ENCODE data around the gene CWF19L2. TPM values are rescaled to one million over a fixed set of nuclear protein-coding genes. Genes with fewer than 3 reads are reported as not detected.

Gene CWF19L2
- total RNA-seq, 4 donors from 2014 or later, result 6.9 to 36.4 (median 13.0) TPM

DNA sequence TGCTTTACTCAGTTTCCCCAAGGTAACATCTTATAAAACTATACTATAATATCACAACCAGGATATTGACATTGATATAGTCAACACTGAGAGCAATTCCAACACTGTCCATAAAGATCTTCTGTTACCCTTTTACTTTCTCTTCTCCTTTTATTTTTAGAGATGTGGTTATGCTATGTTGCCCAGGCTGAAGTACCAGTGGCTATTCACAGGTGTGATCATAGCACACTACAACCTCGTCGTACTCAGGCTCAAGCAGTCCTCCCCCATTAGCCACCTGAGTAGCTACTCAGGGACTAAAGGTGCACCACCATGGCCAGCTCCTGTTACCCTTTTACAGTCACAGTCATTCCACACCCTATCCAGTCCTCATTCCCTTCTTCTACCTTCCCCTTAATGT lies 119.7 kb downstream of the CWF19L2 start:
- Histone ChIP-seq H3K27ac (no peak overlapping the region), H3K4me3 (no peak overlapping the region), H3K4me1 (no peaks in the 10 kb centered on the region), H3K9me3 (no peaks in the 10 kb centered on the region), H3K27me3 (no peaks in the 10 kb centered on the region), H3K36me3 (peaks cover 9% of the 10 kb centered on the region)
- TF ChIP-seq POLR2AphosphoS5 (IDR thresholded peaks at IDR 0.05) (no peak), EP300 (IDR thresholded peaks at IDR 0.05) (no peak), POLR2A (IDR thresholded peaks at IDR 0.05) (no peak)
- TF ChIP-seq, protein P1, sequence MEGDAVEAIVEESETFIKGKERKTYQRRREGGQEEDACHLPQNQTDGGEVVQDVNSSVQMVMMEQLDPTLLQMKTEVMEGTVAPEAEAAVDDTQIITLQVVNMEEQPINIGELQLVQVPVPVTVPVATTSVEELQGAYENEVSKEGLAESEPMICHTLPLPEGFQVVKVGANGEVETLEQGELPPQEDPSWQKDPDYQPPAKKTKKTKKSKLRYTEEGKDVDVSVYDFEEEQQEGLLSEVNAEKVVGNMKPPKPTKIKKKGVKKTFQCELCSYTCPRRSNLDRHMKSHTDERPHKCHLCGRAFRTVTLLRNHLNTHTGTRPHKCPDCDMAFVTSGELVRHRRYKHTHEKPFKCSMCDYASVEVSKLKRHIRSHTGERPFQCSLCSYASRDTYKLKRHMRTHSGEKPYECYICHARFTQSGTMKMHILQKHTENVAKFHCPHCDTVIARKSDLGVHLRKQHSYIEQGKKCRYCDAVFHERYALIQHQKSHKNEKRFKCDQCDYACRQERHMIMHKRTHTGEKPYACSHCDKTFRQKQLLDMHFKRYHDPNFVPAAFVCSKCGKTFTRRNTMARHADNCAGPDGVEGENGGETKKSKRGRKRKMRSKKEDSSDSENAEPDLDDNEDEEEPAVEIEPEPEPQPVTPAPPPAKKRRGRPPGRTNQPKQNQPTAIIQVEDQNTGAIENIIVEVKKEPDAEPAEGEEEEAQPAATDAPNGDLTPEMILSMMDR (IDR thresholded peaks at IDR 0.05), result no peak
- no peak for DNase-seq (ENCODE audit: low spot score in 2 of 2)
- WGBS, result 96% methylated on average over 2 of the region's 2 CpGs

DNA sequence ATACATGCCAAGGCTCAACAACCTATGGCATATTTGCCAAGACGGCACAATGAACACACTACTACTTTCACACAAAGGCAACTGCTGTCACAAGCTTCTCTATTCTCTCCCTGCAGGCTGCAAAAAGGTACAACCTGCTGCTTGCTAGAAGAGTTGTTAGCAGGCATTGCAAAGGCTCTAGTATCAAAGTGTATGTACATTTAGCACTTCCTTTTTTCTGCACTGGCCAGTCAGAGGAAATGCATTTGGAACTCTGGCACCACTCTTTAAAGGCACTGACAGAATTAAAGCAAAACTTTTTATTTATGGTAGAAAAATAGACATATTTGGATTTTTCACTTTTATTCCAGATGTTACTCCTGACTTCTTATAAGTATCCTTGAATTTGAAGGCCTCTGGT lies 125.9 kb downstream of the CWF19L2 start:
- Histone ChIP-seq H3K27ac (no peak overlapping the region), H3K4me3 (no peak overlapping the region), H3K36me3 (peaks cover 36% of the 10 kb centered on the region), H3K4me1 (no peaks in the 10 kb centered on the region), H3K27me3 (no peaks in the 10 kb centered on the region), H3K9me3 (no peaks in the 10 kb centered on the region)
- 85% methylated on average over 1 of the region's 1 CpG for WGBS
- TF ChIP-seq POLR2AphosphoS5 (IDR thresholded peaks at IDR 0.05) (no peak), POLR2A (IDR thresholded peaks at IDR 0.05) (no peak), EP300 (IDR thresholded peaks at IDR 0.05) (no peak)
- TF ChIP-seq, protein P1 (IDR thresholded peaks at IDR 0.05), result no peak
- DNase-seq (ENCODE audit: low spot score in 2 of 2), result no peak

DNA sequence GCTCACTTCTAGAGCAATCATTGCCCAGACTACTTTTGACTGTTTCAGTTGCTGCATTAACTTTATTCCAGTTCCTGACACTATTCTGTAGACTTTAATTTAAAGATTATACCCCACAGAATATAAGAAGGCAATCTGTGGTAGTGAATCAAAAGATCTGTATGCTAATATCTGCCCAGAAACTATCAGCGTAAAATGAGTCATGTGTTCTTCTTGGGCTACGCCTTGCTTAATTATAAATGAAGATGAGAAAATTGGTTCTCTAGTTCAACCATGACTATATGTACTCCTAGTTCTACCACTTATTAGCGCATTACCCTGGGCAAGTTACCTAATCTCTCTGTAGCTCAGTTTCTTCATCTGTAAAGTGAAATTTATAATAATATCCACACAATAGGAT lies 128.5 kb downstream of the CWF19L2 start:
- H3K27ac ChIP-seq, result no peak overlapping the region
- no peaks in the 10 kb centered on the region for H3K27me3 ChIP-seq
- 88% methylated on average over 3 of the region's 3 CpGs for WGBS
- DNase-seq (ENCODE audit: low spot score in 2 of 2), result no peak
- no peaks in the 10 kb centered on the region for H3K9me3 ChIP-seq
- H3K4me3 ChIP-seq, result no peak overlapping the region
- H3K36me3 ChIP-seq, result peaks cover 54% of the 10 kb centered on the region
- TF ChIP-seq POLR2AphosphoS5 (IDR thresholded peaks at IDR 0.05), result no peak
- no peak for TF ChIP-seq EP300 (IDR thresholded peaks at IDR 0.05)
- TF ChIP-seq POLR2A (IDR thresholded peaks at IDR 0.05), result no peak
- TF ChIP-seq, protein P1 (IDR thresholded peaks at IDR 0.05), result no peak
- no peaks in the 10 kb centered on the region for H3K4me1 ChIP-seq

DNA sequence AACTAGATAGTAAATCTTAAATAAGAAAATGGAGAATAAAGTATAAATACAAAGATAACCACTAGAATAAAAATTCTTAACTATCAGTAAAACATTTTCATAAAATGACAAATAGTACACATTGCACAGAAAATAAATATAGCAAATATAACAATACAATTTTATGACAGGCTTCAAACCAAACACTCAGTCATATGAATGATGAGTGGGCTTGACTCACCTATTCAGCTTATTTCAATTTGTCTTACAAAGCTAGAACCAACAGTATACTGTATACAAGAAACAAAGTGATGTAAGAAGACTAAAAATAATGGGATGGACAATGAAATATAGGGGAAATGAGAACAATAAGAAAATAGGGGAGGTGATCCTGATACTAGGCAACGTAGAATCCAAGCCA lies 141.2 kb downstream of the CWF19L2 start:
- Histone ChIP-seq H3K9me3 (peaks cover 18% of the 10 kb centered on the region), H3K36me3 (peaks cover 14% of the 10 kb centered on the region), H3K27ac (no peak overlapping the region), H3K27me3 (no peaks in the 10 kb centered on the region), H3K4me3 (no peak overlapping the region), H3K4me1 (no peaks in the 10 kb centered on the region)
- no peak for TF ChIP-seq POLR2A (IDR thresholded peaks at IDR 0.05)
- no peak for TF ChIP-seq POLR2AphosphoS5 (IDR thresholded peaks at IDR 0.05)
- TF ChIP-seq EP300 (IDR thresholded peaks at IDR 0.05), result no peak
- TF ChIP-seq, protein P1 (IDR thresholded peaks at IDR 0.05), result no peak
- WGBS, result 90% methylated on average over 1 of the region's 1 CpG
- no peak for DNase-seq (ENCODE audit: low spot score in 2 of 2)

DNA sequence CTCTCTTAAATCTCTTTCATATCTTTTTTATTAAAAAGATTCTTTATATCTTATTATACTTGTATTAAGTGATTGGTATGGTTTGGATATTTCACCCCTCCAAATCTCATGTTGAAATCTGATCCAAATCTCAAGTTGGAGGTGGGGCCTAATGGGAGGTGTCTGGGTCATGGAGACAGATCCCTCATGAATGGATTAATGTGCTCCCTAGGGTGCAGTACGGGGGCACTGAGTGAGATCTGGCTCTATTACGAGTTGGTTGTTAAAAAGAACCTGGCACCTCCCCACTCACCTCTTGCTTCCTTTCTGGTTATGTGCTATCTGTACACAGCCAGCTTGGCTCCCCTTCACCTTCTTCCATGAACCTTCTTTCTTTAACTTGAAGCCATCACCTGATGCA lies 149.6 kb downstream of the CWF19L2 start:
- Histone ChIP-seq H3K27me3 (no peaks in the 10 kb centered on the region), H3K36me3 (peaks cover 50% of the 10 kb centered on the region), H3K27ac (no peak overlapping the region), H3K9me3 (no peaks in the 10 kb centered on the region), H3K4me1 (no peaks in the 10 kb centered on the region), H3K4me3 (no peak overlapping the region)
- DNase-seq (ENCODE audit: low spot score in 2 of 2), result no peak
- WGBS, result 80% methylated on average over 2 of the region's 2 CpGs
- TF ChIP-seq POLR2A (IDR thresholded peaks at IDR 0.05) (no peak), POLR2AphosphoS5 (IDR thresholded peaks at IDR 0.05) (no peak), EP300 (IDR thresholded peaks at IDR 0.05) (no peak)
- TF ChIP-seq, protein P1 (IDR thresholded peaks at IDR 0.05), result no peak

All from suprapubic skin (tissue), 4 donors.